Endothelial cell (in vitro differentiated cells): ENCODE results near the gene SMARCAL1. TPM values are rescaled to one million over a fixed set of nuclear protein-coding genes. Genes with fewer than 3 reads are reported as not detected.

Experiments
- DNase-seq: peaks from one replicate; pipeline ENCODE4 v3.0.0; 2021; ENCODE audit warnings: low spot score
- H3K27ac Mint-ChIP-seq: one replicate; pipeline ENCODE4 v1.8.0; 2021; ENCODE audit warnings: mixed read lengths, inconsistent platforms; ENCODE audit not compliant: unreplicated experiment
- H3K27me3 Mint-ChIP-seq: one replicate; pipeline ENCODE4 v1.8.0; 2021; ENCODE audit warnings: mild to moderate bottlenecking, moderate library complexity, mixed read lengths, inconsistent platforms; ENCODE audit not compliant: unreplicated experiment
- H3K36me3 Mint-ChIP-seq: one replicate; pipeline ENCODE4 v1.8.0; 2021; ENCODE audit warnings: mild to moderate bottlenecking, low read depth, mixed read lengths, inconsistent platforms; ENCODE audit not compliant: unreplicated experiment
- H3K4me1 Mint-ChIP-seq: one replicate; pipeline ENCODE4 v1.8.0; 2021; ENCODE audit warnings: mild to moderate bottlenecking, mixed read lengths, inconsistent platforms; ENCODE audit not compliant: unreplicated experiment
- H3K4me3 Mint-ChIP-seq: one replicate; pipeline ENCODE4 v1.8.0; 2021; ENCODE audit warnings: mild to moderate bottlenecking, mixed read lengths, inconsistent platforms; ENCODE audit not compliant: unreplicated experiment
- H3K9me3 Mint-ChIP-seq: one replicate; pipeline ENCODE4 v1.8.0; 2021; ENCODE audit warnings: mixed read lengths, inconsistent platforms; ENCODE audit not compliant: unreplicated experiment
- total RNA-seq: library from RNA; stranded (reverse); fragmentation: NEBNext Ultra II Directional; extraction: Animal tissue kit (Norgen Biotek cat#: 25700); gene quantifications from one replicate; pipeline ENCODE4 v1.2.1, GENCODE V29; 2021; ENCODE audit not compliant: unreplicated experiment
- TF ChIP-seq, protein P1 (sequence below): fragments of 200-600 bp; sonication (generic); IDR thresholded peaks from one replicate; pipeline ENCODE4 v1.5.0; 2021; ENCODE audit warnings: antibody characterized with exemption; ENCODE audit not compliant: unreplicated experiment

The SMARCAL1 gene
- total RNA-seq, 1 donor from 2014 or later: 39.1 TPM

DNA sequence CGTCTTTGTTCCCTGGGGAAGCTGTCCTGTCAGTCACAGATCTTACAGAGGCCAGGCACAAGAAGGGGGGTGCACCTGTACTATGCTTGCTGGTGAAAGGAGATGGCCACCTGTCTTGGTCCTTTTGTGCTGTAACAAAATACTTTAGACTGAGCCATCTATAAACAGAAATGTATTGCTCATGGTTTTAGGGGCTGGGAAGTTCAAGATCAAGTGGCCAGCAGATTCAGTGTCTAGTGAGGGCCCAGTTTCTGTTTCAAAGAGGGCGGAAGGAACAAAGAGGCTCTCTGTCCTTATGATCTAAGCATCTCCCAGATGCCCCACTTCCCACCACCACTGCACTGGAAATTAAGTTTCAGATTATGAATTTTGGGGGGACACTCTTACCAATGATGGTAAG, 50.9 kb downstream of the SMARCAL1 start:
- H3K36me3 Mint-ChIP-seq: peaks cover 25% of the 10 kb centered on the region
- H3K9me3 Mint-ChIP-seq: no peaks in the 10 kb centered on the region
- H3K4me3 Mint-ChIP-seq: no peak overlapping the region
- DNase-seq: no peak
- no peak overlapping the region for H3K27ac Mint-ChIP-seq
- TF ChIP-seq, protein P1, sequence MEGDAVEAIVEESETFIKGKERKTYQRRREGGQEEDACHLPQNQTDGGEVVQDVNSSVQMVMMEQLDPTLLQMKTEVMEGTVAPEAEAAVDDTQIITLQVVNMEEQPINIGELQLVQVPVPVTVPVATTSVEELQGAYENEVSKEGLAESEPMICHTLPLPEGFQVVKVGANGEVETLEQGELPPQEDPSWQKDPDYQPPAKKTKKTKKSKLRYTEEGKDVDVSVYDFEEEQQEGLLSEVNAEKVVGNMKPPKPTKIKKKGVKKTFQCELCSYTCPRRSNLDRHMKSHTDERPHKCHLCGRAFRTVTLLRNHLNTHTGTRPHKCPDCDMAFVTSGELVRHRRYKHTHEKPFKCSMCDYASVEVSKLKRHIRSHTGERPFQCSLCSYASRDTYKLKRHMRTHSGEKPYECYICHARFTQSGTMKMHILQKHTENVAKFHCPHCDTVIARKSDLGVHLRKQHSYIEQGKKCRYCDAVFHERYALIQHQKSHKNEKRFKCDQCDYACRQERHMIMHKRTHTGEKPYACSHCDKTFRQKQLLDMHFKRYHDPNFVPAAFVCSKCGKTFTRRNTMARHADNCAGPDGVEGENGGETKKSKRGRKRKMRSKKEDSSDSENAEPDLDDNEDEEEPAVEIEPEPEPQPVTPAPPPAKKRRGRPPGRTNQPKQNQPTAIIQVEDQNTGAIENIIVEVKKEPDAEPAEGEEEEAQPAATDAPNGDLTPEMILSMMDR: no peak
- H3K4me1 Mint-ChIP-seq: no peaks in the 10 kb centered on the region
- peaks cover 2% of the 10 kb centered on the region for H3K27me3 Mint-ChIP-seq

DNA sequence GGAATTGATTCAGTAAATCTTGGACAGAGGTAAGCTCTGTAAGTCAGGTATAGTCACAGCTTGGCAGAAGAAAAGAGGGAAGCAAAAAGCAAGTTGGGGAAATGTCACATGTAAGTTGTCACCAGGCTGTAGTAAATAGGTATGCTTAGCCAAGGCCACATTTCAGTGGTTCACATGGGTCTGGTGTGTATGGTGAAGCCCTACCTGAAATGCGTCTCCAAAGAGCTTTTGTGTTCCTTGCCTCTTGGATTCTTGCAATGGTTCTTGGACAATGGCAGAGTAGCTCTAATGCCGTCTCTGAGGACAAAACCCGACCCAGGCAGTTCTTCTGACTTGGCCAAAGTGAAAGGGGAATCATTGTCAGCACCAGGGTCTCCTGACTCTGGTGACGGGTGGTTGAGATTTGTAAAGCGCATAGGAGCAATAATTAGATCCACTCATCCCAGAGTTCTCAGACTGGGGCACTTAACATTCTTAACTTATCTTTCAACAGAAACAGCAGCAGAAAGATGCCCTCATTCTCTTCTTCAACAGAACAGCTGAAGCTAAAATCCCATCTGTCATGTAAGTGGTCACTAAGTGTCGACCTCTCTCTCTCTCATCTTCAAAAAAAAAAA, 51.9 kb downstream of the SMARCAL1 start:
- no peak overlapping the region for H3K27ac Mint-ChIP-seq
- no peaks in the 10 kb centered on the region for H3K9me3 Mint-ChIP-seq
- H3K4me3 Mint-ChIP-seq: no peak overlapping the region
- TF ChIP-seq, protein P1: no peak
- no peak for DNase-seq
- no peaks in the 10 kb centered on the region for H3K4me1 Mint-ChIP-seq
- H3K27me3 Mint-ChIP-seq: peaks cover 2% of the 10 kb centered on the region
- H3K36me3 Mint-ChIP-seq: peaks cover 29% of the 10 kb centered on the region

DNA sequence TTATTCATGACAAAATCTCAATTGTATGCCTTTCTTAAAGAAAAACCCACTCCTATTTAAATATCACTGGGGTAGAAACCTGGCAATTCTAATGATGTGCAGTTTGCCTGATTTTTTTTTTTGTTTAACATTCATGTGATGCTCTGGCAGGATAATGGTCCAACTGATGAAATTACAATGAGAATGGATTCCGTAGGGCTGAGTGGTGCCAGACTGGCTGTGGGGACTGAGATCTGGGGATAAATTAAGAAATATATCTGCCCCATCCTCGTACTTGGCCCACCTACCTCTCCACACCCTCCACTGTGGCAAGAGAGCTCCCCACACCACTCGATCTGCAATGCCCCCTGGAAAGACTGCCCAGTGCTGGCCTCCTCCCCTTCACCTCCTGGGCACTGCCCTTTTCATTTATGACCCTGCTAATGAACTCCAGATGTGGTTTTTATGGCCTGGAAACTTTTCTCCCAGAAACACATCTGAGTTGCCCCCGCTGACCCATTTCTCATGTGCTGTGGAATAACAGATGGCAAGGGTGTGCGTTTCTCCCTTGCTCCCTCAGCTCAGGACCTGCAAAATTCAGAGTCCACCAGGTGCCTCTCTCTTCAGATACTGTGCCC, 53.4 kb downstream of the SMARCAL1 start:
- DNase-seq: no peak
- no peak overlapping the region for H3K27ac Mint-ChIP-seq
- no peak overlapping the region for H3K4me3 Mint-ChIP-seq
- TF ChIP-seq, protein P1: no peak
- H3K9me3 Mint-ChIP-seq: no peaks in the 10 kb centered on the region
- peaks cover 2% of the 10 kb centered on the region for H3K27me3 Mint-ChIP-seq
- no peaks in the 10 kb centered on the region for H3K4me1 Mint-ChIP-seq
- H3K36me3 Mint-ChIP-seq: peaks cover 36% of the 10 kb centered on the region

DNA sequence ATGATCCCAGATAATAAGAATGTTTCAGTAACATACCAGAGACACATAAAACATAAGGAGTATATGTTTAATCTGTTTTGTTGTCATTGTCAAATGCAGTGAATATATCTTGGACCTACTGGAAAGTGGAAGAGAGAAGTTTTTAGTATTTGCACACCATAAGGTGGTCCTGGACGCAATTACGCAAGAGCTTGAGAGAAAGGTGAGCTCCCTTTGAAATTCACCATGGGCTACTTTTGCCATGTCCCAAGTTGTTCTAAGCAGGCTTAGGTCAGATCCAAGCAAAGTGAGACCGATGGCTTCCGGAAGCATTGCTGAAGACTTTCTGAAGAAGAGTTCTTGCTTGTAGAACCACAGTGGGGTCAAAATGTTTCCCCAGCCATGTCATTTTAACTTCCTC, 55.6 kb downstream of the SMARCAL1 start:
- H3K27ac Mint-ChIP-seq: no peak overlapping the region
- peaks cover 4% of the 10 kb centered on the region for H3K27me3 Mint-ChIP-seq
- no peaks in the 10 kb centered on the region for H3K4me1 Mint-ChIP-seq
- peaks cover 28% of the 10 kb centered on the region for H3K36me3 Mint-ChIP-seq
- TF ChIP-seq, protein P1: no peak
- H3K9me3 Mint-ChIP-seq: no peaks in the 10 kb centered on the region
- DNase-seq: no peak
- H3K4me3 Mint-ChIP-seq: no peak overlapping the region

DNA sequence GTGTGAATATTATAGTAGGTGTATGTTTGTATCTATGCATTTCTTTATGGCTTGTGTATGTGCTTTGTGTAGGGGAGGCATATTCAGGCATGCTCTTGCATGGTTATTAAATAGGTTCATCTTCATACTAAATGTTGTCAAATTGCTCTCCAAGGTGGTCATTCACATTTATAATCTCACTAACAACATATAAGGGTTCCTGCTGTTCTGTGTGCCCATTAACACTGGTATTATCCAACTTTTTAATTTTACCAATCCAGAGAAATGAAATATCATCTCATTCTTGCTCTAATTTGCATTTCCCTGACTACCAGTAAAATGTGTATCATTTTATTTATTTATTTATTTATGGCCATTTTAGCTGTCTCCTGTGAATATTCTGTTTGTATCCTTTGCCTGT, 57.4 kb downstream of the SMARCAL1 start:
- DNase-seq: no peak
- Mint-ChIP-seq H3K27me3 (peaks cover 4% of the 10 kb centered on the region), H3K4me1 (peaks cover 4% of the 10 kb centered on the region), H3K4me3 (no peak overlapping the region), H3K27ac (no peak overlapping the region), H3K36me3 (peaks cover 19% of the 10 kb centered on the region), H3K9me3 (no peaks in the 10 kb centered on the region)
- TF ChIP-seq, protein P1: no peak
